HG02678 (cell line): ENCODE data around the gene VPS39.

Experiments
- ATAC-seq: cut with Tn5 transposase; IDR thresholded peaks from one replicate; pipeline ENCODE4 v1.9.1; 2021; ENCODE audit warnings: mild to moderate bottlenecking, moderate library complexity; ENCODE audit not compliant: unreplicated experiment

VPS39 gene

DNA sequence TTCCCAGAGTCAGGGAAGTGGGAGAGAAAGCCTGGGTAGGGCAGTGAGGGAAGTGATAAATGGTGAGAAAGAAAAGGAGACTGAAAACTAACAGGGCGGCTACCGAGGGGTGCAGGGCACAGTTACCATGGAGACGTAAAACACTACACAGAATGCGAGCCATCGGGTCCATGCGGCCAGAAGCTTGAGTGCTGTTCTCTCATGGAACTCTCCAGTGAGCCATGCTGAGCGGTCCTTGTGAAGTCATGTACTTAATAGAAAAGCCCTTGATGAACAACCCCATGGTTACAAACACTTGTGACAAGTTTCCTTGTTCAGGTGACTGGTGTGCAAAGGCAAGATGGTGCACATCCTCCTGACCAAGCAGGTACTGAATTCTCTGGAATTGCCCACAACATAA, 48.0 kb downstream of the VPS39 start:
- ATAC-seq: no peak

GRCh38 chr15:42159381-42160015, 48.6 kb downstream of the VPS39 start:
- no peak for ATAC-seq

GRCh38 chr15:42158941-42159340, 49.2 kb downstream of the VPS39 start:
- no peak for ATAC-seq

- ATAC-seq: no peak
Observed at GRCh38 chr15:42157981-42158765, 49.9 kb downstream of the VPS39 start.

DNA sequence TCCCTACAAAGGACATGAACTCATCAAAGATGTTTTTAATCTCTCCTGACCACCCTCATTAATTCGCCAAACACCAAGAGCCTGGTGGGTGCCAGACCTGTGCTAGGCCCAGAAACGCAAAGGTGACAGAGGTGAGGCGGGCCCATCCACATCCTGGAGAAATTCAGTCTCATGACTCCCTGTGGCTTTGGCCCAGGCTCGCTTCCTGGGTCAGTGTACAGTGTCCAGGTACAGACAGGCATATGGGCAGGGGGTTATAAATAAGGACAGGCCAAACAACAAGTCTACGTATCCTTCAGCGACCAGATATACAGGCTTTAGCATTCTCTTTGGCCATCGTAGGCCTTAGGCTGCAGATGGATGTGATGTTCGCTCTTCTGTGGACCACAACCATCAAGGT, 50.7 kb downstream of the VPS39 start:
- no peak for ATAC-seq

- ATAC-seq: no peak
Observed at GRCh38 chr15:42156243-42156922, 51.7 kb downstream of the VPS39 start, which contains the start of gene PLA2G4F. TSS of gene PLA2G4F (minus strand) at chr15:42156636. CDS start at chr15:42156549, 87 bp downstream.

DNA sequence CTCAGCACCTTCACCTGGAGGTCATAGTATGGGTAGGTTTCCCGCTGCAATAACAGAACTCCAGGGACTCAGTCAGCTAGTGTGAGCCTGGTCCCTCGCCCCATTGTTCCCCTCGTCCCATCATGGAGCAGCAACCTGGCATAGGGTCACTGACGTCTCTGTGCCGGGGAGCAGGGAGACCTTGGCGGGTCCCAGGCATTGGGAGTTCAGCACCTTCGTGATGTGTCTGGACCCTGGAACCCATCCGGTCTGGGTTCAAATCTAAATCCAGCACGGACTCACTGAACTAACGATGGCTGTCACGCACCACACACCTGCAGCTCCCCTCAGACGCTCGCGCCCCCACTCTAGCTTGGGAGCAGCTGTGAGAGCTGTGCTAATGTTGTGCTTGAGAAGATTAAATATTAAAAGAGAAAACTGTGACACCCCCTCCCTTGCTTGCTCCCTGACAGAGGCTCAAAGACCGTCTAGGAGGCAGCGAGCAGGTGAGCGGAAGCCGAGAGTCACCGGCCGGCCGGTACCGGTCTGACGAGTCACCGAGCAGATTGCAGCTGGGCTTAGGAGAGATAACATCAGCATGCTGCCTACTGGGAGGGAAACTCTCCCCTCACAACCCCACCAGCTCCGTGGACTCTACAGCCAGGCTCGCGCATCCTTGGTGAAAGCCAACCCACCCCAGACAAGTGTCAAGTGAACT, 52.4 kb downstream of the VPS39 start:
- ATAC-seq: no peak

- no peak for ATAC-seq
Observed at GRCh38 chr15:42154956-42155355, 53.1 kb downstream of the VPS39 start.

DNA sequence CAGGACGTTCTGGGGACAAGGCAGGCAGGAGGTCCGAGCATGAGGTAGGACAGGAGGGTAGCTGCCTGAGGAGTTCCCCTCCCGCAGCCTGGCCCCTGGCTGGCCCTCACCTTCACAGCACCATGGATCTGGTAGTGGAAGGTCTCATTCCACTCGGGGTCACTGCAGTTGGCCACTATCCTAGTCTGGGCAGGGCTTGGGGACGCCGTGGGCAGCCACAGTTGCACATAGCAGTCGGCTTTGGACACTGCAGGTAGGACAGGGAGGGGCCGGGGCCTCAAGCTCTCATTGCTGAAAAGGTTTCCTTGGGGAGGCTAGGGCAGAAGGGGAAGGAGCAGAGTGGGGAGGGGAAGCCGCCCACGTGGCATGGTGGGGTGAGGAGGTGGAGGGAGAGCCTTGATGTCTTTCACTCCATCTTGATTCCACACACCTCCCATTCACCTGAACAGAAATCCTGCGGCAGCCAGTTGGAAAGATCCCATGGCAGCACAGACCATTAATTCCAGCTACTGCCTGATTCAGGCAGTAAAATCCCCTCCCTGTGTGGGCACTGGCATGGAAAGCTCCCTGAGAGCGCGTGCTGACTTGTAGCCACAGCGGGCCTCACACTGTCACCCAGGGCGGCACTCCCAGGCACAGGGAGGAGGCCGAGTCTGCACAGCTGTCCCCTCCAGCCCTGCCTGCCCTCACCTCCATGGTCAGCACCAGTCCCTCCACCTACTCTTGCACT, 53.7 kb downstream of the VPS39 start:
- no peak for ATAC-seq

DNA sequence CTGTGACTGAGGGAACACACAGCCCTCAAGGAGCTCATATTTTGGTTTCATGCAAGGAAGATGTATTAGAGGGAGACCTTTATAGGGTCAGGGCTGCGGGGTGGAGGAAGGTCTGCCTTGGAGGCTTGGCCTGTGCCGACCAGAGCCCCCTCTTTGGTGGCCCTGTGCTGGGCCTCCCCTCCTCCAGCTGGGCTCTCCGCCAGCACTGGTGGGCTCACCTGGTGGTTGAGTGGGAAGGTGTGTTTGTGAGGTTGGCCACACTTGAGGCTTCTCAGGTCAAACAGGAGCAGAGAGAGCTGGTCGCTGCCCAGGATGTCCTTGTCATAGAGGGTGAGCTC, 54.3 kb downstream of the VPS39 start:
- no peak for ATAC-seq

DNA sequence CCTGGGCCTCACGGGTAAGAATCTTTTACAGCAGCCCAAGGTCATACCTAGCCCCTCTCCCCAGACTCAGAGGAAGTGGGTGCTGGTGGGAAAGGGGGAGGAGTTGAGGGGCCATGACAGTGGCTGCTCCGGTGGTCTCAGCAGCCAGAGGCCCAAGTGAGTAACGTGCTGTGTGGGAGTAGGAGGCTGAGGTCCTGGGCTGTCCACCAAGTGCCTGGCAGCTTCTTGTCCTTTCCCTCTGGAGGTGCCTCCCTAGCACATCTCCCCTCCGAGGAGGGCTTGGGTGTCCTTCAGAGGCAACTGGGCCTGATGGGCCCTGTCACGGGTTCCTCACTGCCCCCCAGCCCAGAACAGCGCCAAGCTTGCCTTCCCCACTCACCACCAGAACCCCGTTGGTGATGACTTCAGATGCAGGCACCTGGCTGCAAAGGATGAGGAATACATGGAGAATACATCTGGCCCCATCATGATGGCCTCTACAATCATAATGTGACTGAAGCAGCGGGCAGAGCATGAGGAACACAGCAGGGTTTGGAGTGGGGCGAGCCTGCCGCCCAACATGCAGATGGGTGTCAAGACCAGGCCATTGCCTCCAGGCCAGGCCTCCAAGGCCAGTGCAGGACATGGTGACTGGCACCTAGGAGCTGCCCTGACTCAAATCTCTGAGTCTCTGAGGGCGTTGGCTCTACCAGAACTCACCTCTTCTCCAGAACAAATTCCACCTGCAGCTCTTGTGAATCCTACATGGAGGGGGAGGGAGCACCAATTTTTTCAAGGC, 55.0 kb downstream of the VPS39 start:
- ATAC-seq: no peak

DNA sequence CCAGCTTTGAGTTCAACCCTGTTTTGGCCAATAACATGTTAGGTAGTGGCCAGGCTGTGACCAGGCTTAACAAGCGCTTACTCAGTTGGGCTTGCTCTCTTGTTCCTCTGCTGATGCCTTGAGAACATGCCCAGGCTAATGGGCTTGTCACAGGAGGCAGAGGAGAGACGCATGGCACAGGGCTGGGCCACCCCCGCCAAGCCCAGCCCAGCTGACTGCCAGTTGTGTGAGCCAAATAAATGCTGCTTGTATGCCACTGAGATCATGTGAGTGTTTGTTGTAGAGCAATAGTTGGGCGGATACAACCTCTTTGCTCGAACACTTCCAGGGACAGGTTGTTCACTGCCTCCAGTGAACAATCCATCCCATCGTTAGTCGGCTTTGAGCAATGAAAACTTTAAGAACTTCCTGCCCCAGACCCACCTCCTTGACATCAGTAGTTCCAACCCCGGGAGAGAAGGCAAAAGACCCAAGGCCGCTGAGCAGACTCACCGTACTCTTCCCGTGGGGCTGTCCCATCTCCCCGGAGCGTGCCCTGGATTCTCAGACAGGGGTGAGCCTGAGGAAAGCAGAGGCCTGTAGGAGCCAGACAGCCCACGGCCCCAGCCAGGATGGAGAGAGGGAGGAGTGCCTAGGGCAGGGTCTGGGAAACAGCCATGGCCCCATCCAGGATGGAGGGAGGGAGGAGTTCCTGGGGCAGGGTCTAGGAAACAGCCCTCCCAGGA, 55.7 kb downstream of the VPS39 start:
- ATAC-seq: no peak

GRCh38 chr15:42151736-42152135, 56.4 kb downstream of the VPS39 start:
- no peak for ATAC-seq

GRCh38 chr15:42151141-42151561, 57.0 kb downstream of the VPS39 start:
- ATAC-seq: no peak

- no peak for ATAC-seq
Observed at GRCh38 chr15:42150219-42150970, 57.7 kb downstream of the VPS39 start.

DNA sequence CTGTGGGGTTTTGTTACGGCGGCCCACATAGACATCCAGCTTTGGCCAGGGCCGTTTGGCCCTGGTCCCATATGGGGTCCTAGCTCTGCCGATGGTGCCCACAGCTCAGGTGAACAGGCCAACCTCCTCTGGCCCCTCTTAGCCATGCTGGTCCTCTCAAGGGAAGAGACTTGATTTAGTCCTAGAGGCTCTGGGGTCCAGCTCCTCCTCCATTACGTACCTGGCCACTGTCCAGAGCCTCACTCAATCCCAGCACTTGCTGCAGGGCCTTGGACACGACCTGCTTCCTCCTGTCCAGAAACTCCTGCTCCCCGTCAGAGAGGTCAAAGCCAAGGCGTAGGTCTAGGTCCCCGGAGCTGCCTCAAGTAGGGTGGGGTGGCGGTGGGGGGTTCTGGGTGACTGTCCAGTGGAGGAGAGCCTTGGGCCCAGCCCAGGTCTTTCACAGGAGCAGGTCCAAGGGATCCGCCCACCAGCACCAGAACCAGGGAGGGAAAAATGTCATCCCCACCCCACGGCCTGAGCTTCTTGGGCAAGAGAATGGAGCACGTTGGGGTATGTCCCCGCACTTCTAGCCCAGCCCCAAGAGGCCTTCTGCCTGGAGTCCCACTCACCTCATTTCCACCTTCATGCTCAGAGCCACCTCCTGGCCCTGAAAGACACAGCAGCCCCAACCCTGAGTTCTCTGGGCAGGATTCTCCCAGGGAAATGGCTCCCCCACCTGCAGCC, 58.4 kb downstream of the VPS39 start:
- no peak for ATAC-seq

GRCh38 chr15:42148808-42149492, 59.2 kb downstream of the VPS39 start:
- no peak for ATAC-seq

- ATAC-seq: no peak
Observed at GRCh38 chr15:42147431-42147735, 60.7 kb downstream of the VPS39 start.
